Jurkat, Clone E6-1 (cell line): Measurements from ENCODE around the gene FGFR3.

ENCODE experiments used
- DNase-seq: peaks from one replicate; pipeline ENCODE4 v3.0.0-alpha.2; 2011; ENCODE audit warnings: low read depth, low spot score
- H3K4me3 ChIP-seq: 2 replicates; pipeline ENCODE4 v1.5.1; 2011; ENCODE audit warnings: mild to moderate bottlenecking, low read length, control low read depth, moderate library complexity

FGFR3 gene

DNA sequence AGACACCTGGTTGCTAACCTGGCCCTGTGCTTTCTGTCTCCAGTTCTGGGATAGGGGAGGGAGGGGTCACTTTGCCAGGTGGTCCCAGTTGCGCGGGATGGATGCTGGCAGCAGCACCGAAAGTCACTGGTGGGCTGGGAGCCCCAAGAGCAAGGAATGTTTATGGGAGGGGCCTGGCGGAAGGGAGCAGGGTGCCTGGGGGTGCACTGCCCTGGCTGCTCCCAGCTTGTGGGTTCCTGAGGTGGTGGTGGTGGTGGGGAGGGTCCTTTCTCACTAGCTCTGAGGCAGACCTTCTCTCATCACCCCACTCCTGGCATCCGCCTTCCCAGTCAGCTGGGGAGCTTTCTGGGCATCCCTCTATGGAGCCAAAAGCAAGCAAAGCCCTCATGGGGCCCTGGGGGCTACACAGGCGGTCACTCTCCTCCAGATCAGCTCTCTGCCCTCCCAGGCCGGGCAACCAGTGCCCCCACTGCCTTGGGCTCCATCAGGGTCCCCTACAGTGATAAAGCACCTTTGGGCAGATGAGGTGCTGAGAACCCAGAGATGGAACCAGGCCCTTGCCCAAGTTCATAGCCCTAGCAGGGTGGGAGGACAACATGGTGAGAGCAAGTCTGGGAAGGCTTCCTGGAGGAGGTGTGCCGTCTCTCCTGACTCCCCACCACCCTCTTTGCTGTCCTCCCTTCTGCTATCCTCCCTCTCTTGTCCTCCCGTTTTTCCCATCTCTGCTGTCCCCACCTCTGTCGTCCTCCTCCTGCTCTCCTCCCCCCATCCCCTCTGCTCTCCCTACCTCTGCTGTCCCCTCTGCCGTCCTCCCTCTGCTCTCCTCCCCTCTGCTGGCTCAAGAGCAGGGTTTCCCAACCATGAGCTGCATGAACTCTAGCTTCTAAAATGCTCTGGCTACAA lies 16.0 kb downstream of the FGFR3 start:
- no peak for DNase-seq

DNA sequence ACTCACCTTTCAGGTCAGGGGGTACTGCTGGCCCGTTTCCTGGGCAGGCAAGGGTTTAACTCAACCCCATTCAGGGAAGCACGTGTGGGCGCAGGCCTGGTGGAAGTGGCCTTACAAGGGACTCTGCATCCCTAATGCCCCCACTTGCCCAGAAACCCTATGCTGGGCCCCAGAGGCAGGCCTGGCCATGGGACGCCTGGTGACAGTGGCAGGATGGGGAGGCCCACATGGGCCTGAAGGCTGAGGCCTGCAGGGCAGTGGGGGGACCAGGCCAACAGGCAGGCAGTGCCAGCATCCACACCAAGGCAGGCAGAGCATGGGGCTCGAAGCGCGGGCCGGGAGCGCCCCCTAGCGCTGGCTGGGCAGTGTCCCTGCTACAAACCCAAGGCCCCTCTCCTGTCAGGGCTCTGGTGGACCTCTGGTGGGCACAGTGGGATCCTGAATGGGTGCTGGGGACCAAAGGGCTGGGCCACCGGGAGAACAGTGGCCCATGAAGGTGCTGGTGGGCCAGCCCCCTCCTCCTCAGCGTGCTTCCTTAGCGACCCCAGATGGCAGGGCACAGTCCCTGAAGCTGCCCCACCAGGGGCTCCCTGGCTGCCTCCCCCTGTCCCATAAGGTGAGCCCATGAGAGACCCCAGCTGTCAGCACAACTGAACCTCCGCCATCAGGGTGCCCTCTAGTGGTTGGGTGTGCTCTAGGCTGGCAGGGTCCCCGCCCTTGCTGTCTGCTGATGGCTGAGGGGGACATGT lies 16.8 kb downstream of the FGFR3 start:
- no peak for DNase-seq
- no peak overlapping the region for H3K4me3 ChIP-seq

More for the DNA sequence above, 16.0 kb downstream of the FGFR3 start:
- no peak overlapping the region for H3K4me3 ChIP-seq

DNA sequence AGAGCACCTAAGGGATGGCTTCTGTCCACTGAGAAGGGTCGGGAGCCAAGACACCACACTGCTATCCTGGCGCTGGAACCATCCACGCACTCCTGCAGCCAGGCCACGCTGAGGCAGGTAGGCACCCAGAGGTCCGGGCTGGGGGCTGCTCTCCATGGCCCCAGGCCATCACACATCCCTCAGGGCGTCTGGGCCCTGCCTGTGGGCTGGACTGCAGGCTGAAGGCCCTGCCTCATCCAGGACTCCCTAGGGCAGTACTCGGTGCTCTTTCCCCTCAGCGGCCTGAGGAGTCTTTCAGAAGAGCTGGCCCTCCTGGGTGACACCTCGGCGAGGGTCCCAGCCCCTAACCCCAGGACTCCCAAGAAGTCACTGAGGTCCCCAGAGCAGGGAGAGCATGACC lies 17.7 kb downstream of the FGFR3 start:
- DNase-seq = no peak
- H3K4me3 ChIP-seq = no peak overlapping the region

DNA sequence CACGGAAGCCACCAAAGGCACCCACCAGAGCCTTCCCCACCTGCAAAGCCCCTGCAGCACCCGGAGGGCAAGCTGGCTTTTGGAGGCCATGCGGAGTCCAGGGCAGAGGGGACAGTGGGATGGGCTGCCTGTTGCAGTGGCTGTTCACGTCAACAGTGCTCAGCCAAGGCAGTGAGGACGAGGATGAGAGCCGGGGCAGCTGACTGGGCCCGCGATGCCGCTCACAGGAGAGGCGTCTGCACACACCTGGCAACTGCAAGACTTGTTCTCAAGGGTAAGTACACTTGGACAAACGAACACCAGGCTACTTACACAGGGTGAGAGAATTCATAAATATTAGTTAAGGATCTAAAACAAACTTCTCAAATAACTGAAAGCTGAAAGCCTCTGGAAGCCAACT lies 19.6 kb downstream of the FGFR3 start:
- H3K4me3 ChIP-seq = no peak overlapping the region
- DNase-seq = no peak

DNA sequence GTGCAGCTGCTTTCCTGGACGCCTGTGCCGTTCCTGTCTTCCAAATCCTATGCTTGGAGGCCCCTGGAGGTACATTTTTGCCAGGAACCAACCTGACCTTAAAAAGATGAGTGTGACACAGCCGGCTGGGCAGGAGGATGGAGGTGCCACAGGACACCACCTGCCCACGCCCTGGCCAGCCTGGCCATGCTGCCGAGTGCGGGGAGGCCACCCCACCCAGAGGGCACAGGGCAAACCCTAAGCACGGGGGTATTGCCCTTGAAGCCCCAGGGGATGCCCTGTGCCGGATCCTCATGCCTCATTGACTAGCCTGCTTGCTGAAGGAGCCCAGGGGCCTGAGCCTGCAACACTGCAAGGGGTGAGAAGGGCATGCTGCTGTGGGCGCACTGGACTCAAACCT lies 20.1 kb downstream of the FGFR3 start:
- H3K4me3 ChIP-seq = no peak overlapping the region
- DNase-seq = no peak

DNA sequence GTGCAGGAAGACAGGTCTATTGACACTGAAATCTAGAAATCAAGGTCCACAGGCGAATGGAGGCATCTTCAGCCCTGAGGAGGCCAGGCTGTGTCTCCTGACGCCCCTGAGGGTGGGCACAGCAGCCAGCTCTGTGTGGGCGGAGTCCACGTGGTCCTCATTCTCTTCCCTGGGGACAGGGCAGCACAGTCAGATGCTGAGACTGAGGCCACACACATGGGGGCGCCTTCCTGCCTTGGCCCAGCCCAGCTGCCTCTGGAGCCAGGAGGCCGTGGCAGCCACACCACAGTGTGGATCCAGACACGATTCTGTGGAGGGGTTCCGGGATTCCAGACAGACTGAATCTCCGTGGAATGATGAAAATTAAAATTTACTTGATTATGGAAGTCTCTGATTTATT lies 20.8 kb downstream of the FGFR3 start:
- no peak for DNase-seq
- no peak overlapping the region for H3K4me3 ChIP-seq

DNA sequence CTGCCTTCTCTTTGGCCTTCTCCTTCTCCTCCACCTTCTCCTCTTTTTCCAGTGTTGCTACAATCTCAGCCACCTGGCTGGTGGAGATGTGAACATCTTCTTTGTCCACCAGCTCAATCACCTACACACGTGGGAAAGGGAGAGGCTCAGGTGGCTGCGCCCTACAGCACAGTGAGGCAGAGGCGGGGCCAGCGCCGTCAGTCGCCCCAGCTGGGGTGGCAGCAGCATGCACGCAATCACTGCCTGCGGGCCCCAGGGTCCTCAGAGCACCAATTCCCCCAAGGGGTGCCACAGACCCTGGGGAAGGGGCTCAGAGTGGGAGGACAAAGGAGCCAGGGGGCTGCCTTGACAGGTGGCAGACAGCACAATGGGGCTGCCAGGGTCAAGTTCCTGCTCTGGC lies 21.4 kb downstream of the FGFR3 start:
- no peak for DNase-seq

DNA sequence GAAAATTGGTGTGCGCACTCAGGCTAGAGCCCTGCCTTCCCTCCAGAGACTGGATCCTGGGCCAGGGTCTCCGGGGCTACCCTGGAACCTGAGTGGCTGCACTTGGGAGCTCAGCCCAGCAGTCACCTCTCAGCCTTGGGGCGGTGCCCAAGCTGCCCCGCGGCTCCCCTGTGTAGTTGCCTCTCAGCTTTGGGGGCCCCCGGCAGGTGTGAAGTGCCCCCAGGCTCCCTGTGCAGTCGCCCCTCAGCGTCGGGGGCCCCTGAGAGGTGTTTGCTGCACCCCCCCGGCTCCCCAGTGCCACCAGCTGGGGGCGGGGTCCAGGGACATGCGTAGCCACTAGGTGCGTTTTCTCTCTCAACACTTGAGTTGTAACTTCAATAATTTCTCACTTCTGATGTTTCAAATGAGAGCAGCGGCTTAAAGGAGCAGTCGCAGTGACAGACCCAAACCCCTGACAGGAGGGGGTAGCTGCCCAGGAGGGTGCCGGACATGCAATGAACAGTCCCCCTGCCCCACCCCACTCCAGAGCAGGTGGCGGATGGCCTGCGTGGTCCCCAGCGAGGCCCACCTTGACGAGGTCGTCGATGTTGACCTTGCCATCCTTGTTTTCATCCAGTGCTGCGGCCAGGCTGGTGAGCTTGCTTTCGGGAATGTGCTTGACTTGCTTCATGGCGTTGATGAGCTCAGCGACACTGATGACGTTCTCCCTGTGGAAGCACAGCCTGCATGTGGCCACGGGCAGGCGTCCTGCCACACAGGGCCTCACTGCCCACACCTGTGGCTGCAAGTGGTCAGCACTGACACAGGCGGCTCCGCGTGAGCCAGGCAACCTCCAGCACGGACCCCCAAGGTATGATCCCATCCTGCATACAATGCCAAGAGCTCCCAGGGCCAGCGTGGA lies 22.3 kb downstream of the FGFR3 start:
- no peak overlapping the region for H3K4me3 ChIP-seq
- no peak for DNase-seq

More for the DNA sequence above, 21.4 kb downstream of the FGFR3 start:
- H3K4me3 ChIP-seq = no peak overlapping the region

DNA sequence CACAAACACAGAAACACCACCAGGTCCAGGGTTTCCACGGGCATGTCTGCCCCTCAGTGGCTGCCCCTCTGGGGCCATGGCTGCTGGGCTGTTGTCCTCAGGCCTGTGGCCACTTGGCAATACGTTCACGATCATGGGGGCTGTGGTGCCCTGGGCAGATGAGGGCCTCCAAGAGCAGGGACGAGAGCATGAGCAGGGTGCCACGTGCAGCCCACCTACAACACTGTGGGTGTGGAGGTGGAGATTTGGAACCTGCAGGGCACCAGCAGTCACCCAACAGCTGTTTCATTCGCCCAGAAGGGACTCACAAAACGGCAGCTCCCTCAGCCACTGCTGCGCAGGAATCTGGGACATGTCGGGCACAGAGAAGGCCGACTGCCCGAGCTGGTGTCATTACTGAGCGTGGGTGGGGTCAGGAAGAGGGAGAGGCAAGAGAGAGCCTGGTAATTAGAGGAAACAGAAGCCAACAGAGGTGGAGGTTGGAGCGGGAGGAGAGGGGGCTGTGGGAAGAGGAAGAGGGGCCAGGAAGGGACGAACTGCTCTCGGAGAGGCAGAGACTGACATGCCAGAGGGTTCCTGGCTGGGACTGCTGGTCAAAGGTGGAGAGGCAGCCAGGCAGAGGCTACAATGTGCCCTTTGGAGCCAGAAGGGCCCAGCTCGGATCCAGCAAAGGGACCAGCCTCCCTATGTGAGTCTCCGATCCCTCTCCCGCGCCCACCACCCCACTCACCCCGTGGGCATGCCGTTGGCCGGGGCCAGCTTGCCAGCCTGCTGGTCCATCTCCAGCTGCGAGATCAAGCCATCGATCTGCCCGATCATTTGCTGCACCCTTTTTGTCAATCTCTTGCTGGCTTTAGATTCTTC lies 23.1 kb downstream of the FGFR3 start:
- H3K4me3 ChIP-seq = no peak overlapping the region
- no peak for DNase-seq

DNA sequence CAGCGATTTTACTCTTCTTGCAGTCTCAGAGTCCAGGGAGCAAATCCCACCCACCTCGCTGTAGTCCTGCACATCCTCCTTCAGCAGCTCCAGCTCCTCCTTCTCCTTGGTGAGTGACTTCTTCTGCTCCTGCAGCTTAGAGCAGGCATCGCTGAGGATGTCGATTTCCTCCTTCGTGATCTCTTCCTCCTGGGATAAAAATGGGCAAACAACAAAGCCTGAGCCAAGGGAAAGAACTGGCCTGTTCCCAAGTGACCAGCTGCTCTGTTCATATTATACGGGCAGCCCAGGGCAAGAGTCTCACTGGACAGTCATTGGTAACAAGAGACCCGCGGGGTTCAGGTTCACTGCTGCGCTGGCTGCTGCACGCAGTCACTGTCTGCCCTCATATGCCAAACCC lies 26.2 kb downstream of the FGFR3 start:
- H3K4me3 ChIP-seq = no peak overlapping the region
- no peak for DNase-seq

DNA sequence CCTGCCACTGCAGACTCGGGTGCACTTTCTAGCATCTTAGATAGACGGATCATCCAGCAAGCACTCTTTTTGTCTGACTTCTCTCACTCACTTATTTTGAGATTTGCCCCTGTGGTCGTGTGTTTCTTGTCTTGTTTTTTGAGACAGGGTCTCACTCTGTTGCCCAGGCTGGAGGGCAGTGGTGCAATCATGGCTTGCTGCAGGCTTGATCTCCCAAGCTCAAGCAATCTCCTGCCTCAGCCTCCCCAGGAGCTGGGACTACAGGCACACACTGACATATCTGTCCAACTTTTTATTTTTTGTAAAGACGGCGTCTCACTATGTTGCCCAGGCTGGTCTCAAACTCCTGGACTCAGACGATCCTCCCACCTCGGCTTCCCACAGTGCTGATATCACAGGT lies 26.7 kb downstream of the FGFR3 start:
- no peak overlapping the region for H3K4me3 ChIP-seq
- no peak for DNase-seq

DNA sequence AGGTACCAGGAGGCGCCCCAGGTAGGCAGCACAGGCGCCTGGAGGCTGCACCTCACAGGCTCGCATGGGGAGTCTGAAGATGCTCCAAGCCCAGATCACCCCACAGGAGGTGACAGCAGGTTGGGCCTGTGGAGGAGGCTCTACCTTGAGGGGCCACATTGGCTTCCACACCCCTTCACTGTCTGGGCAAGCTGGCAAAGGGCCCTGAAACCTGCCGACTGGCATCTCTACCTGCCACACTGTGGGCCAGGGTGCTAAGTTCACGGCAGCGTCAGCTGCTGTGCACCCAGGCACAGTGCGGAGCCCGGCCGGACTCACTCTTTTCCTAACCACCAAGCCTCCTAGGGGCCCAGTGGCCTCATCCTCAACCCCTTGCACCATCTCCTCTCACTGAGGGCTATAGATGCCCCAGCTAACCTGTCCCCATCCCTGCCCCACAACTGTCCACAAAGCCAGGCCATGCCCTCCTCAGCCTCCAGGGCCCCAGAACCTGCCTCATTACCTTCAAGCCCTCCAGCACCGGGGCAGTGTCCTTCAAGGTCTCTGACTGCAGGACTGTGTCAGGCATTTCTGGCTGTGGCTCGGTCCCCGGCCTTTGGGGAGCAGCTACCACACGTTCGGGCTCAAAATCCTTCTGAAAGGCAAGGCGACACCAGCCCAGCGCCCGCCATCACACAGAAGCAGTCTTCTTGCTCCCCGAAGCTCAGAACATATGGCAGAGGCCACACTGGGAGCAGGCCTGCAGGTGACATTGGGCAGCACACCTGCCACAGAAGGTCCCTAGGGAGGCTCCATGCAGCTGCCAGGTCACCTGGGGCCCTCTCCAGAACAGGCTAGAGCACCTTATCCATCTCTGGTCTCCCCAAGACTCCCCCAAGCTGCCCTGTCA lies 28.8 kb downstream of the FGFR3 start:
- no peak for DNase-seq
- H3K4me3 ChIP-seq = no peak overlapping the region

DNA sequence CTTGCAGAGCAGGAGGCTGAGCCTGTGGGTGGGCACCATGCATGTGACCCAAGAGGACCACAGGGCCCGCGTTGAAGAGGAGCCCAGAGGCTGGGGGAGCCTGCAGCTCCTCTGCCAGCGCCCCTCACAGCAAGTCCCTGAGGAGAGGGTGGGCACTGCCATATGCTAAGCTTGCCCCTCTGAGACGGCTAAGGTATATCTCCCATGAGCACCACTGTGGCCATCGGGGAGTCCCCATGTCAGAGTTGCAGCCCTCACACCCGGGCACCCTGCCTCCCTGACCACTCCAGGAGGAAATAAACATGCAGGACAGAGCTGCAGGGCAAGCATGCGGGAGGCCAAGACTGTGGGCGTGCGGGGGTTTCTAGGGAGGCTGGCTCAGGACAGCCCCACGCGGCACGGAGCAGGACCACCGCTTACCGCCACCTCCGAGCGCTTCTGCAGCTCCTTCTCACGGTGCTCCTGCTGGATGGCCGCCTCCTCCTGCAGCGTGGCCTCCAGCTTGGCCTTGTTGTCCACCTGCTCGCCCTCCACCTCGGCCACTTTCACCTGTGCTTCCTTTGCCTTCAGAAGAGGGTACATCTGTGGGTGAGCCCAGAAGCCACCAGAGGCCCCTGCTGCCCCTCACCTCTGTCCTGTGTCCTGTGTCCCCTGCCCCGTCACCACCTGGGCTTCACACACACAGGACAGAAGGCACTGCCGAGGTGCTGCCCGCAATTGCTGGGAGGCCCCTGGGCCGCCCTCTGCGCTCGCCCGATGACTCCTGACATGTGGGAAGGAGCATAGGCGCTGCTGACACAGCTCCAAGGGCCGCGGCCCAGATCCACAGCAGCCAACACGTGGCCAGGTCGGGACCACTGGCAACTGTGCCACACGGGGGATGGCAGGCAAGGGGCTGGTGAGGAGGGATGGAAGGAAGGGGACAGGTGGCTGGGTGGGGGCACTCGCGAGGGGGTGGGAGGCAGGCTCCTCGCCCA lies 29.8 kb downstream of the FGFR3 start:
- no peak overlapping the region for H3K4me3 ChIP-seq
- no peak for DNase-seq

DNA sequence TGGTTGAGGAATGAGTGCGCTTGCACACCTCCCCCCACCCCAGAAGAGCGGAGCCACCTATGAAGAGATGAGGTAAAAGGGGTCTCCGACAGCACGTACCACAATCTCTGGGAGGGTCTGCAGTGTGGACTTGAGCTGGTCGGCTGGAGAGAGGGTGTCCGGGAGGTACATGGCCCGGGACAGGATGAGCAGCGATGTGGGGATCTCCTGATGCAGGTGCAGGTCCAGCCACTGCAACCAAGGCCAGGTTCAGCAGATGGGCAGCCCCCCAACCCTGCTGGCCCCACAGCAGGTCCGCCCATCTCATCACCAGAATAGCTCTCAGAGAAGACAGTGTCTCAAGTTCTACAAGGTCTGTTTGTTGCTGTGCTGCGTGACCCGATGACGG lies 30.4 kb downstream of the FGFR3 start:
- H3K4me3 ChIP-seq = no peak overlapping the region
- no peak for DNase-seq

DNA sequence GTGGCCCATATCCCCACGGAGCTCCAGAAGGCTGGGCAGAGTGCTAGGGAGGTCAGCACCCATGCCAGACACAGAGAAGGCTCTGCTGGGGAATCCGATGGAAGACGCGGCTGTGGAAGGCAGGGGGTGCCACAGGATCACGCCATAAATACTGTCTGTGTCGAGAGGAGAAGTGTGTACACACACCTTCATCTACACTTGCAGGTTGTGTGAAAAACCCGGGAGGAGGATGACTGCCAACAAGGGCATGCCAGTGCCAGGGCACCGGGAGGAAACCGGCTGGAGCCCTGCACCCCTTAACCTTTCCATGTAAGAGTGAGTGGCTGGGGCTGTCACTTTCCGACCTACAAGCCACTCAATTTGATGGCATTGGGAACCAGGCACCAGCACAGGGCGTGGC lies 31.7 kb downstream of the FGFR3 start:
- H3K4me3 ChIP-seq = no peak overlapping the region
- no peak for DNase-seq

DNA sequence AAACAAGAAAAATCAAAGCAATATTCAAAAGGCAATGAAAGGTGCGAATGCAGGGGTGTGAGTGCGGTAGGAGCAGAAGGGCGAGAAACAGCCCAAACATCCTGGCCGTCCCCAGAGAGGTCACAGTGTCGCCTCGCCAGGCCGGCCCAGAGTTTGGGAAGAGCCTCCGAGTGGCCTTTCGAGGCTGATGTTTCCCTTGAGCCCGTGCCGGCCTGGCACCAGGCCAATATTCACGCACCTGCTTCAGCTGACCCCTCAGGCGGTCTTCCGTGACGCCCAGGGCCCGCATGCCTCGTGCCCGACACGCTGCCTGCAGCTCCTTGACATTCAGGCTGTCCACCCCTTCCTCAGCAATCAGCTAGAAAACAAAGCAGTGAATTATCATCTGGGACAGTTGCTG lies 32.2 kb downstream of the FGFR3 start:
- DNase-seq = no peak
- H3K4me3 ChIP-seq = no peak overlapping the region
